B cell (primary cell): ENCODE measurements around the gene IL19. TPM values are rescaled to one million over a fixed set of nuclear protein-coding genes. Genes with fewer than 3 reads are reported as not detected.

ENCODE experiments used
- ATAC-seq: fragments of 200-7000 bp; cut with Tn5 transposase; one replicate; pipeline ENCODE4 v1.10.0; 2021; ENCODE audit warnings: low read depth, mild to moderate bottlenecking, moderate number of reproducible peaks, moderate library complexity
- CTCF ChIA-PET: fragments of 350-600 bp; sonication (Branson Sonifier 250); formaldehyde crosslinking; loops from one replicate; lab custom pipeline; 2021; ENCODE audit warnings: antibody characterized with exemption, inconsistent platforms; lab: Charles Lee
- POLR2A ChIA-PET: fragments of 350-600 bp; sonication (Branson Sonifier 250); formaldehyde crosslinking; loops from one replicate; lab custom pipeline; 2021; ENCODE audit warnings: antibody characterized with exemption; lab: Charles Lee
- DNase-seq: peaks from one replicate; pipeline ENCODE4 v3.0.0; 2013
- H2AFZ ChIP-seq: 2 replicates; pipeline ENCODE4 v1.6.1; 2012; ENCODE audit warnings: mild to moderate bottlenecking, low read depth, low read length; ENCODE audit not compliant: insufficient read depth, poor library complexity, severe bottlenecking
- H3K27ac ChIP-seq, 2 donors: 1 replicate in 1 of 2; 2 replicates in 1 of 2; pipeline ENCODE4 v1.5.1; 2012 to 2013; ENCODE audit warnings: low read length in 2 of 2, mild to moderate bottlenecking in 2 of 2, moderate library complexity in 1 of 2
- H3K27me3 ChIP-seq, 4 experiments: fragments of 200-600 bp in 1 of 4; sonication (generic) in 1 of 4; replicated peaks in 1 of 4; 1 replicate in 2 of 4; 2 replicates in 2 of 4; pipeline versions ENCODE4 v1.6.1 to v1.7.0; 2013 to 2016; ENCODE audit warnings: low read length in 3 of 4, mild to moderate bottlenecking in 2 of 4, mixed read lengths in 1 of 4, moderate library complexity in 1 of 4; ENCODE audit not compliant: insufficient read depth in 4 of 4, control insufficient read depth in 3 of 4; ENCODE audit errors: control extremely low read depth in 1 of 4
- H3K36me3 ChIP-seq, 2 experiments: replicated peaks in 1 of 2; 1 replicate in 1 of 2; 2 replicates in 1 of 2; pipeline versions ENCODE4 v1.6.1 to v1.7.1; 2013; ENCODE audit warnings: low read length in 1 of 2; ENCODE audit not compliant: insufficient read depth in 2 of 2, control insufficient read depth in 1 of 2; ENCODE audit errors: control extremely low read depth in 1 of 2, extremely low read depth in 1 of 2
- H3K4me1 ChIP-seq, 2 donors: fragments of 200-600 bp in 1 of 2; sonication (generic) in 1 of 2; 1 replicate in 1 of 2; 2 replicates in 1 of 2; pipeline versions ENCODE4 v1.5.1 to v1.6.1; 2013 to 2017; ENCODE audit warnings: low read length in 2 of 2; ENCODE audit not compliant: control insufficient read depth in 2 of 2, insufficient read depth in 2 of 2
- H3K4me2 ChIP-seq: replicated peaks from 2 replicates; pipeline ENCODE3; 2012; ENCODE audit warnings: mild to moderate bottlenecking, low read depth, low read length; ENCODE audit not compliant: poor library complexity, severe bottlenecking
- H3K4me3 ChIP-seq, 5 experiments: fragments of 200-600 bp in 1 of 5; sonication (generic) in 1 of 5; 1 replicate in 3 of 5; 2 replicates in 2 of 5; pipeline versions ENCODE4 v1.5.1 to v1.7.0; 2011 to 2016; ENCODE audit warnings: low read length in 4 of 5, mild to moderate bottlenecking in 4 of 5, low read depth in 2 of 5, control low read depth in 1 of 5, moderate library complexity in 1 of 5; ENCODE audit not compliant: insufficient read depth in 1 of 5; ENCODE audit errors: control extremely low read depth in 1 of 5, extremely low read depth in 1 of 5
- H3K79me2 ChIP-seq: fragments of 200-600 bp; sonication (generic); one replicate; pipeline ENCODE4 v1.6.0; 2016; ENCODE audit warnings: low read length; ENCODE audit not compliant: control insufficient read depth, insufficient read depth
- H3K9ac ChIP-seq: fragments of 200-600 bp; sonication (generic); 2 replicates; pipeline ENCODE4 v1.6.1; 2017; ENCODE audit warnings: mild to moderate bottlenecking, low read length, moderate library complexity
- H3K9me3 ChIP-seq, 3 donors: one replicate each; pipeline versions ENCODE4 v1.6.1 to v1.7.1; 2013; ENCODE audit warnings: low read length in 2 of 3; ENCODE audit not compliant: control insufficient read depth in 2 of 3, insufficient read depth in 1 of 3; ENCODE audit errors: control extremely low read depth in 1 of 3
- H4K20me1 ChIP-seq: 2 replicates; pipeline ENCODE4 v1.6.0; 2012; ENCODE audit warnings: mild to moderate bottlenecking, low read length; ENCODE audit not compliant: insufficient read depth, control insufficient read depth, poor library complexity, severe bottlenecking
- H3K27ac Mint-ChIP-seq: one replicate; pipeline ENCODE4 v1.8.0; 2021; ENCODE audit warnings: mixed read lengths
- H3K27me3 Mint-ChIP-seq: one replicate; pipeline ENCODE4 v1.8.0; 2021; ENCODE audit warnings: mixed read lengths
- H3K4me1 Mint-ChIP-seq: one replicate; pipeline ENCODE4 v1.8.0; 2021; ENCODE audit warnings: mixed read lengths
- H3K4me3 Mint-ChIP-seq: one replicate; pipeline ENCODE4 v1.8.0; 2021; ENCODE audit warnings: mixed read lengths
- H3K9me3 Mint-ChIP-seq: one replicate; pipeline ENCODE4 v1.8.0; 2022; ENCODE audit warnings: mixed read lengths; ENCODE audit not compliant: insufficient read depth
- EZH2 ChIP-seq: IDR thresholded peaks from 2 replicates; pipeline ENCODE4 v1.6.1; 2012; ENCODE audit warnings: borderline replicate concordance, low read depth, mild to moderate bottlenecking, moderate library complexity, low read length; ENCODE audit not compliant: insufficient read depth, poor library complexity, severe bottlenecking
- WGBS: methylation state at CpG from one replicate; pipeline ENCODE4 v1.1.5; 2013; ENCODE audit warnings: missing lambda C conversion rate; ENCODE audit not compliant: insufficient coverage; 5-methylcytosine and 5-hydroxymethylcytosine counted together
- intact Hi-C: fragments of 100-400 bp; cut with micrococcal nuclease; formaldehyde crosslinking; loops from one replicate; pipeline ENCODE4 v1.10.0; 2022
- polyA plus RNA-seq: library from polyadenylated mRNA; depleted of rRNA; stranded (reverse); fragments of >200 nt; gene quantifications from 2 replicates; pipeline ENCODE4 v1.2.3, GENCODE V29; 2012
- total RNA-seq, 2 donors: library from RNA; stranded (reverse); fragments of 120-200 nt in 1 of 2; gene quantifications; 1 replicate in 1 of 2; 2 replicates in 1 of 2; pipeline versions ENCODE4 v1.2.3 to v1.2.4, GENCODE V29; 2013 to 2022
- TF ChIP-seq, protein P1 (sequence below): fragments of 200-600 bp; IDR thresholded peaks from one replicate; pipeline ENCODE4 v1.8.0; 2022; ENCODE audit warnings: antibody characterized with exemption, mild to moderate bottlenecking

IL19 gene
- total and polyA plus RNA-seq, 2 donors (not counting 1 experiment from before 2014, with no cell fraction given): 0.27 TPM; not detected in 1

GRCh38 chr1:206760590-206760989 lies 10.0 kb upstream of the IL19 start:
- POLR2A ChIA-PET: no interaction called here
- H3K4me2 ChIP-seq: no peak overlapping the region
- TF ChIP-seq EZH2: no peak
- TF ChIP-seq, protein P1, sequence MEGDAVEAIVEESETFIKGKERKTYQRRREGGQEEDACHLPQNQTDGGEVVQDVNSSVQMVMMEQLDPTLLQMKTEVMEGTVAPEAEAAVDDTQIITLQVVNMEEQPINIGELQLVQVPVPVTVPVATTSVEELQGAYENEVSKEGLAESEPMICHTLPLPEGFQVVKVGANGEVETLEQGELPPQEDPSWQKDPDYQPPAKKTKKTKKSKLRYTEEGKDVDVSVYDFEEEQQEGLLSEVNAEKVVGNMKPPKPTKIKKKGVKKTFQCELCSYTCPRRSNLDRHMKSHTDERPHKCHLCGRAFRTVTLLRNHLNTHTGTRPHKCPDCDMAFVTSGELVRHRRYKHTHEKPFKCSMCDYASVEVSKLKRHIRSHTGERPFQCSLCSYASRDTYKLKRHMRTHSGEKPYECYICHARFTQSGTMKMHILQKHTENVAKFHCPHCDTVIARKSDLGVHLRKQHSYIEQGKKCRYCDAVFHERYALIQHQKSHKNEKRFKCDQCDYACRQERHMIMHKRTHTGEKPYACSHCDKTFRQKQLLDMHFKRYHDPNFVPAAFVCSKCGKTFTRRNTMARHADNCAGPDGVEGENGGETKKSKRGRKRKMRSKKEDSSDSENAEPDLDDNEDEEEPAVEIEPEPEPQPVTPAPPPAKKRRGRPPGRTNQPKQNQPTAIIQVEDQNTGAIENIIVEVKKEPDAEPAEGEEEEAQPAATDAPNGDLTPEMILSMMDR: no peak
- H3K36me3 ChIP-seq: no peaks in the 10 kb centered on the region
- Mint-ChIP-seq H3K4me3 (no peak overlapping the region), H3K27me3 (no peaks in the 10 kb centered on the region), H3K27ac (no peak overlapping the region), H3K9me3 (no peaks in the 10 kb centered on the region), H3K4me1 (peaks cover 1% of the 10 kb centered on the region)
- no peak overlapping the region for H3K9ac ChIP-seq
- no peaks in the 10 kb centered on the region for H3K79me2 ChIP-seq
- H3K4me3 ChIP-seq: no peak overlapping the region
- H4K20me1 ChIP-seq: no peaks in the 10 kb centered on the region
- peaks cover 0 to 2% (median 0%) of the 10 kb centered on the region in 3 donors for H3K9me3 ChIP-seq
- intact Hi-C loops: no loop called here
- H2AFZ ChIP-seq: no peak overlapping the region
- DNase-seq (no peak), ATAC-seq (no peak)
- H3K27ac ChIP-seq: no peak overlapping the region
- H3K27me3 ChIP-seq: no peaks in the 10 kb centered on the region
- no CpG with 5 or more reads among the region's 1 CpG for WGBS
- CTCF ChIA-PET: interaction anchor here (0.8 to 5.8 kb wide), 8 partner anchors 8 to 38 kb away, joined by 3 to 25 read pairs (median 4); partner anchors contain the start of gene IL19
- H3K4me1 ChIP-seq: peaks cover 7 to 10% of the 10 kb centered on the region in 2 donors

DNA sequence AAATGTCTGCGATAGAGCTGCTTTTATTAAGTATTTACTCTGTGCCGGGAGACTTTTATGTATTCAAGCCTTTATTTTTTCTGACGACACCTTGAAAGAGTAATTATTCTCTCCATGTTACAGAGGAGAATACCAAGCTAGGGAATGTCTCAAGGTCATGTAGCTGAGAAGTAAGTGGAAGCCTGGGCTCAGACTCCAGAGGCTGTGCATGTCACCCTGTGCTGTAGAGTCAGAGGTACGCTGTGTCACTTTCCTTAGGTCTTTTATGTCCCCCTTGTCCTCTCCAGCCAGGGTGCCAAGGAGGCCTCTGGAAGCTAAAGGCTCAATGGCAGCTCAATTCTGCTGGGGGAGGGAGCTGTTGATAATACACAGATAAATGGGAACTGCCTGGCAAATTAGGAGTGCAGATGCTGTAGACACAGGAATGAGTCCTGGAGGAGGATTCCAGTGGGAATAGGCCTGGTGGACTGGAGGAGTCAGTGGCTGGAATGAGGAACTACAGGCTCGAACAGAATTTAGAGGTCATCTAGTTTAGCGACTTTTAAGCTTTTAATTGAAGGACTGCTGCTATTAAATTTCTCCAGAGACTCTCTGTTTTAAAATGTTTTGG lies 9.3 kb upstream of the IL19 start:
- no peak overlapping the region for H3K27ac Mint-ChIP-seq
- ChIA-PET POLR2A (no interaction called here), CTCF (interaction anchor here (0.8 to 1.9 kb wide), 6 partner anchors 8 to 34 kb away, joined by 3 to 9 read pairs (median 3); no protein-coding TSS in a partner anchor)
- Histone ChIP-seq H3K9me3 (peaks cover 0 to 2% (median 0%) of the 10 kb centered on the region in 3 donors), H2AFZ (no peak overlapping the region), H3K9ac (no peak overlapping the region), H4K20me1 (no peaks in the 10 kb centered on the region), H3K36me3 (no peaks in the 10 kb centered on the region), H3K4me1 (peaks cover 13 to 16% of the 10 kb centered on the region in 2 donors), H3K79me2 (no peaks in the 10 kb centered on the region), H3K27me3 (no peaks in the 10 kb centered on the region), H3K4me2 (no peak overlapping the region), H3K27ac (no peak overlapping the region), H3K4me3 (no peak overlapping the region)
- TF ChIP-seq, protein P1: no peak
- TF ChIP-seq EZH2: no peak
- ATAC-seq (no peak), DNase-seq (no peak)
- no peak overlapping the region for H3K4me3 Mint-ChIP-seq
- intact Hi-C loops: no loop called here
- WGBS: 100% methylated on average over 3 of the region's 6 CpGs
- H3K4me1 Mint-ChIP-seq: peaks cover 8% of the 10 kb centered on the region
- H3K9me3 Mint-ChIP-seq: no peaks in the 10 kb centered on the region
- no peaks in the 10 kb centered on the region for H3K27me3 Mint-ChIP-seq
